GM23338 (cell line): ENCODE results near the gene TCEAL1. TPM values are rescaled to one million over a fixed set of nuclear protein-coding genes. Genes with fewer than 3 reads are reported as not detected.

Source experiments
- ATAC-seq: fragments of 200-7000 bp; cut with Tn5 transposase; 3 replicates; pipeline ENCODE4 v1.9.1; 2020
- DNase-seq: peaks from one replicate; pipeline ENCODE4 v3.0.0-alpha.2; 2015; ENCODE audit warnings: low spot score
- H2AFZ ChIP-seq: fragments of 200-600 bp; sonication (generic); 2 replicates; pipeline ENCODE4 v1.8.0; 2016; ENCODE audit warnings: antibody characterized with exemption, mild to moderate bottlenecking, moderate library complexity
- H3F3A ChIP-seq: fragments of 200-600 bp; sonication (generic); replicated peaks from 2 replicates; pipeline ENCODE4 v1.8.0; 2017; ENCODE audit warnings: antibody characterized with exemption, mixed run types, low read depth
- H3K27ac ChIP-seq: fragments of 200-600 bp; sonication (generic); 2 replicates; pipeline ENCODE4 v1.6.1; 2016; ENCODE audit warnings: low read depth
- H3K27me3 ChIP-seq: fragments of 200-600 bp; sonication (generic); 2 replicates; pipeline ENCODE4 v1.8.0; 2016; ENCODE audit warnings: mild to moderate bottlenecking, mixed run types, moderate library complexity; ENCODE audit not compliant: insufficient read depth
- H3K36me3 ChIP-seq: fragments of 200-600 bp; sonication (generic); 2 replicates; pipeline ENCODE4 v1.8.0; 2016; ENCODE audit warnings: mild to moderate bottlenecking; ENCODE audit not compliant: insufficient read depth
- H3K4me1 ChIP-seq: fragments of 200-600 bp; sonication (generic); 2 replicates; pipeline ENCODE4 v1.8.0; 2016; ENCODE audit warnings: mild to moderate bottlenecking, moderate library complexity; ENCODE audit not compliant: insufficient read depth
- H3K4me2 ChIP-seq: fragments of 200-600 bp; sonication (generic); 2 replicates; pipeline ENCODE4 v1.7.1; 2017; ENCODE audit warnings: mixed run types
- H3K4me3 ChIP-seq: fragments of 200-600 bp; sonication (generic); 2 replicates; pipeline ENCODE4 v1.6.1; 2016; ENCODE audit warnings: mixed run types
- H3K79me2 ChIP-seq: fragments of 200-600 bp; sonication (generic); replicated peaks from 2 replicates; pipeline ENCODE4 v1.8.0; 2017; ENCODE audit warnings: mild to moderate bottlenecking; ENCODE audit not compliant: insufficient read depth
- H3K9me2 ChIP-seq: fragments of 200-600 bp; sonication (generic); 2 replicates; pipeline ENCODE4 v1.8.0; 2017; ENCODE audit not compliant: insufficient read depth
- H4K20me1 ChIP-seq: fragments of 200-600 bp; sonication (generic); replicated peaks from 2 replicates; pipeline ENCODE4 v1.8.0; 2017; ENCODE audit warnings: mild to moderate bottlenecking; ENCODE audit not compliant: insufficient read depth
- H3K27ac Mint-ChIP-seq: 2 replicates; pipeline ENCODE4 v1.8.0; 2020; ENCODE audit warnings: inconsistent platforms, mild to moderate bottlenecking, moderate library complexity, mixed read lengths
- H3K27me3 Mint-ChIP-seq: 3 replicates; pipeline ENCODE4 v1.8.0; 2022; ENCODE audit warnings: low read depth, mild to moderate bottlenecking, moderate library complexity, mixed read lengths, inconsistent platforms; ENCODE audit not compliant: insufficient read depth, poor library complexity
- H3K36me3 Mint-ChIP-seq: 3 replicates; pipeline ENCODE4 v1.8.0; 2021; ENCODE audit warnings: low read depth, mild to moderate bottlenecking, inconsistent platforms, moderate library complexity, mixed read lengths
- H3K4me1 Mint-ChIP-seq: 3 replicates; pipeline ENCODE4 v1.8.0; 2020; ENCODE audit warnings: mild to moderate bottlenecking, inconsistent platforms, mixed read lengths
- H3K4me3 Mint-ChIP-seq: 3 replicates; pipeline ENCODE4 v1.8.0; 2021; ENCODE audit warnings: moderate library complexity, mild to moderate bottlenecking, inconsistent platforms, mixed read lengths
- H3K9me3 Mint-ChIP-seq: 3 replicates; pipeline ENCODE4 v1.8.0; 2020; ENCODE audit warnings: moderate library complexity, mild to moderate bottlenecking, inconsistent platforms, mixed read lengths
- CREB1 ChIP-seq: fragments of 250-450 bp; sonication (Bioruptor Pico); IDR thresholded peaks from 2 replicates; pipeline ENCODE4 v1.5.0; 2020; ENCODE audit warnings: low read depth, mild to moderate bottlenecking, moderate library complexity
- ETS1 ChIP-seq: IDR thresholded peaks from 2 replicates; pipeline ENCODE4 v1.6.1; 2016; ENCODE audit warnings: antibody characterized with exemption
- EZH2 ChIP-seq: fragments of 200-600 bp; sonication (generic); IDR thresholded peaks from one replicate; pipeline ENCODE4 v1.8.0; 2017; ENCODE audit warnings: antibody characterized with exemption, mild to moderate bottlenecking, low read depth; ENCODE audit not compliant: unreplicated experiment
- EZH2phosphoT487 ChIP-seq: fragments of 200-600 bp; sonication (generic); IDR thresholded peaks from one replicate; pipeline ENCODE4 v1.8.1; 2018; ENCODE audit warnings: antibody characterized with exemption; ENCODE audit not compliant: unreplicated experiment
- JUNB ChIP-seq: IDR thresholded peaks from one replicate; pipeline ENCODE4 v1.6.1; 2016; ENCODE audit warnings: antibody characterized with exemption; ENCODE audit not compliant: unreplicated experiment
- NANOG ChIP-seq: IDR thresholded peaks from 2 replicates; pipeline ENCODE4 v1.6.1; 2016; ENCODE audit warnings: antibody characterized with exemption, borderline replicate concordance
- POLR2AphosphoS5 ChIP-seq: IDR thresholded peaks from 2 replicates; pipeline ENCODE4 v1.6.1; 2016; ENCODE audit warnings: antibody characterized with exemption, low read depth
- REST ChIP-seq: IDR thresholded peaks from one replicate; pipeline ENCODE4 v1.6.1; 2018; ENCODE audit warnings: antibody characterized with exemption; ENCODE audit not compliant: unreplicated experiment
- STAT1 ChIP-seq: IDR thresholded peaks from one replicate; pipeline ENCODE4 v1.6.1; 2016; ENCODE audit warnings: antibody characterized with exemption; ENCODE audit not compliant: unreplicated experiment
- ZNF114 ChIP-seq: fragments of 250-450 bp; sonication (Bioruptor Pico); IDR thresholded peaks from 2 replicates; pipeline ENCODE4 v1.5.0; 2020; ENCODE audit warnings: mild to moderate bottlenecking, moderate library complexity
- ZNF331 ChIP-seq: fragments of 250-450 bp; sonication (Bioruptor Pico); IDR thresholded peaks from 2 replicates; pipeline ENCODE4 v1.5.0; 2020; ENCODE audit warnings: low read depth, mild to moderate bottlenecking, moderate library complexity
- ZNF462 ChIP-seq: fragments of 250-450 bp; sonication (Bioruptor Pico); IDR thresholded peaks from 2 replicates; pipeline ENCODE4 v1.5.0; 2020; ENCODE audit warnings: mild to moderate bottlenecking, moderate library complexity
- polyA plus RNA-seq: library from polyadenylated mRNA; unstranded; fragments of >200 nt; fragmentation: Nextera tagmentation; extraction: Ambion mirVana; gene quantifications from 2 replicates; pipeline ENCODE4 v1.2.1, GENCODE V29; 2016
- total RNA-seq: library from RNA; depleted of rRNA; stranded (reverse); fragments of >200 nt; shearing (Covaris generic); gene quantifications from 2 replicates; pipeline ENCODE4 v1.2.3, GENCODE V29; 2014
- TF ChIP-seq, protein P1 (sequence below), 2 experiments: fragments of 200-600 bp in 1 of 2; sonication (generic) in 1 of 2; conservative IDR thresholded peaks; 2 replicates each; pipeline versions ENCODE4 v1.5.1 to v1.6.1; 2016 to 2017; ENCODE audit warnings: antibody characterized with exemption in 2 of 2, low read depth in 2 of 2, mild to moderate bottlenecking in 2 of 2, moderate library complexity in 1 of 2

TCEAL1 gene
- total and polyA plus RNA-seq, 2 experiments from 2014 or later, result 5.8 to 8.8 TPM

DNA sequence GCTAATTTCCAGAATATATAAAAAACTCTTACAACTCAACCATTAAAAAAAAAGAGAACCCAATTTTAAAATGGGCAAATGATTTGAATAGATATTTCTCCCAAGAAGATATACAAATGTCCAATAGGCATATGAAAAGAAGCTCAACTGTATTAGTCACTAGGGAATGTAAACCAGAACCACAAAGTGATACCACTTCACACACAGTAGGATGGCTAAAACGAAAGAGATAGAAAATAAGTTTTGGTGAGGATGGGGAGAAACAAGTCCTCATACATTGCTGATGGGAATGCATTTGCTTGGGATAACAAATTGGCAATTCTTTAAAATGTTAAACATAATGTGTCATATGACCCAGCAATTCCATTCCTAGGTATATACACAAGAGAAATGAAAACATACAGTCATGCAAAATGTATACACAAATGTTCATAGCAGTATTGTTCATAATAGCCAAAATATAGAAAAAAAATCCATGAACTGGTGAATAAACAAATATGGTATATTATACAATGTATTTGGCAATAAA, 15.3 kb upstream of the TCEAL1 start:
- Histone ChIP-seq H3K4me2 (no peak overlapping the region), H3K79me2 (no peaks in the 10 kb centered on the region), H3K9me2 (no peaks in the 10 kb centered on the region), H3K27me3 (no peaks in the 10 kb centered on the region), H3K36me3 (no peaks in the 10 kb centered on the region), H3K4me3 (no peak overlapping the region), H4K20me1 (no peaks in the 10 kb centered on the region), H3K27ac (no peak overlapping the region), H3F3A (no peaks in the 10 kb centered on the region), H3K4me1 (peaks cover 18% of the 10 kb centered on the region; the same call in 1 of the 2 replicates), H2AFZ (no peak overlapping the region)
- peaks cover 30% of the 10 kb centered on the region for H3K4me1 Mint-ChIP-seq
- peaks cover 6% of the 10 kb centered on the region; the same call in 1 of the 3 replicates for H3K36me3 Mint-ChIP-seq
- TF ChIP-seq NANOG, result no peak
- TF ChIP-seq ZNF462 (CRISPR knock-in tag), result no peak
- TF ChIP-seq ZNF114 (CRISPR knock-in tag), result no peak
- no peak for TF ChIP-seq CREB1 (CRISPR knock-in tag)
- TF ChIP-seq EZH2phosphoT487, result no peak
- no peak for TF ChIP-seq EZH2
- TF ChIP-seq REST, result no peak
- no peak for TF ChIP-seq ETS1
- TF ChIP-seq, protein P1, sequence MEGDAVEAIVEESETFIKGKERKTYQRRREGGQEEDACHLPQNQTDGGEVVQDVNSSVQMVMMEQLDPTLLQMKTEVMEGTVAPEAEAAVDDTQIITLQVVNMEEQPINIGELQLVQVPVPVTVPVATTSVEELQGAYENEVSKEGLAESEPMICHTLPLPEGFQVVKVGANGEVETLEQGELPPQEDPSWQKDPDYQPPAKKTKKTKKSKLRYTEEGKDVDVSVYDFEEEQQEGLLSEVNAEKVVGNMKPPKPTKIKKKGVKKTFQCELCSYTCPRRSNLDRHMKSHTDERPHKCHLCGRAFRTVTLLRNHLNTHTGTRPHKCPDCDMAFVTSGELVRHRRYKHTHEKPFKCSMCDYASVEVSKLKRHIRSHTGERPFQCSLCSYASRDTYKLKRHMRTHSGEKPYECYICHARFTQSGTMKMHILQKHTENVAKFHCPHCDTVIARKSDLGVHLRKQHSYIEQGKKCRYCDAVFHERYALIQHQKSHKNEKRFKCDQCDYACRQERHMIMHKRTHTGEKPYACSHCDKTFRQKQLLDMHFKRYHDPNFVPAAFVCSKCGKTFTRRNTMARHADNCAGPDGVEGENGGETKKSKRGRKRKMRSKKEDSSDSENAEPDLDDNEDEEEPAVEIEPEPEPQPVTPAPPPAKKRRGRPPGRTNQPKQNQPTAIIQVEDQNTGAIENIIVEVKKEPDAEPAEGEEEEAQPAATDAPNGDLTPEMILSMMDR (conservative IDR thresholded peaks at IDR 0.05; ENCODE audit: low read depth in 2 of 2), result no peak
- no peak for TF ChIP-seq POLR2AphosphoS5
- no peak for TF ChIP-seq ZNF331 (CRISPR knock-in tag)
- no peak for TF ChIP-seq JUNB
- TF ChIP-seq STAT1, result no peak
- peaks cover 3% of the 10 kb centered on the region for H3K27me3 Mint-ChIP-seq
- DNase-seq (no peak), ATAC-seq (no peak)
- no peak overlapping the region for H3K27ac Mint-ChIP-seq
- H3K4me3 Mint-ChIP-seq, result no peak overlapping the region
- no peaks in the 10 kb centered on the region for H3K9me3 Mint-ChIP-seq
